Measurements from ENCODE around the gene CYP46A1. TPM values are rescaled to one million over a fixed set of nuclear protein-coding genes. Genes with fewer than 3 reads are reported as not detected.

CYP46A1 gene
- total and polyA plus RNA-seq, 2 donors (not counting 1 experiment from before 2014, with no cell fraction given), result 0.27 to 0.28 TPM

- ChIA-PET CTCF (no interaction called here), POLR2A (no interaction called here)
- no peak overlapping the region for H3K9ac ChIP-seq (ENCODE audit: low read length)
- no peak for DNase-seq
- Mint-ChIP-seq H3K27ac (no peak overlapping the region), H3K27me3 (peaks cover 46% of the 10 kb centered on the region), H3K9me3 (ENCODE audit: insufficient read depth) (no peaks in the 10 kb centered on the region), H3K4me1 (peaks cover 5% of the 10 kb centered on the region), H3K4me3 (no peak overlapping the region)
- no peaks in the 10 kb centered on the region for H3K9me3 ChIP-seq (ENCODE audit: control extremely low read depth in 1 of 3, control insufficient read depth in 2 of 3, insufficient read depth in 1 of 3, low read length in 2 of 3)
- no peaks in the 10 kb centered on the region for H4K20me1 ChIP-seq (ENCODE audit: control insufficient read depth, insufficient read depth, low read length, poor library complexity, severe bottlenecking)
- intact Hi-C loops (cut with micrococcal nuclease), result no loop called here
- H3K4me3 ChIP-seq (ENCODE audit: control extremely low read depth in 1 of 5, extremely low read depth in 1 of 5, insufficient read depth in 1 of 5, low read depth in 2 of 5, low read length in 4 of 5), result no peak overlapping the region
- TF ChIP-seq CTCF (IDR thresholded peaks at IDR 0.05), result no peak
- TF ChIP-seq EZH2 (IDR thresholded peaks at IDR 0.05; ENCODE audit: borderline replicate concordance, insufficient read depth, low read depth, low read length, poor library complexity, severe bottlenecking), result no peak
- peaks cover 0 to 40% (median 10%) of the 10 kb centered on the region in 4 experiments for H3K27me3 ChIP-seq (replicated peaks in 1 of 4; ENCODE audit: control extremely low read depth in 1 of 4, control insufficient read depth in 3 of 4, insufficient read depth in 4 of 4, low read length in 3 of 4)
- H2AFZ ChIP-seq (ENCODE audit: insufficient read depth, low read depth, low read length, poor library complexity, severe bottlenecking), result no peak overlapping the region
- no peaks in the 10 kb centered on the region for H3K79me2 ChIP-seq (ENCODE audit: control insufficient read depth, insufficient read depth, low read length)
- ATAC-seq (ENCODE audit: low read depth), result no peak
- no peak overlapping the region for H3K27ac ChIP-seq (ENCODE audit: low read length in 2 of 2)
- peaks cover 0 to 3% of the 10 kb centered on the region in 2 donors for H3K4me1 ChIP-seq (ENCODE audit: control insufficient read depth in 2 of 2, insufficient read depth in 2 of 2, low read length in 2 of 2)
- WGBS (ENCODE audit: insufficient coverage), result 86% methylated on average over 17 of the region's 23 CpGs
- no peaks in the 10 kb centered on the region for H3K36me3 ChIP-seq (replicated peaks in 1 of 2; ENCODE audit: control extremely low read depth in 1 of 2, control insufficient read depth in 1 of 2, extremely low read depth in 1 of 2, insufficient read depth in 2 of 2, low read length in 1 of 2)
- H3K4me2 ChIP-seq (replicated peaks; ENCODE audit: low read depth, low read length, poor library complexity, severe bottlenecking), result no peak overlapping the region
These were observed 48.5 kb downstream of the CYP46A1 start for GRCh38 chr14:99732436-99733210.

- Histone ChIP-seq H3K79me2 (ENCODE audit: control insufficient read depth, insufficient read depth, low read length) (no peaks in the 10 kb centered on the region), H3K4me3 (ENCODE audit: control extremely low read depth in 1 of 5, extremely low read depth in 1 of 5, insufficient read depth in 1 of 5, low read depth in 2 of 5, low read length in 4 of 5) (no peak overlapping the region), H3K9ac (ENCODE audit: low read length) (no peak overlapping the region), H4K20me1 (ENCODE audit: control insufficient read depth, insufficient read depth, low read length, poor library complexity, severe bottlenecking) (no peaks in the 10 kb centered on the region), H2AFZ (ENCODE audit: insufficient read depth, low read depth, low read length, poor library complexity, severe bottlenecking) (no peak overlapping the region), H3K27ac (ENCODE audit: low read length in 2 of 2) (no peak overlapping the region), H3K36me3 (replicated peaks in 1 of 2; ENCODE audit: control extremely low read depth in 1 of 2, control insufficient read depth in 1 of 2, extremely low read depth in 1 of 2, insufficient read depth in 2 of 2, low read length in 1 of 2) (no peaks in the 10 kb centered on the region), H3K4me2 (replicated peaks; ENCODE audit: low read depth, low read length, poor library complexity, severe bottlenecking) (no peak overlapping the region), H3K27me3 (replicated peaks in 1 of 4; ENCODE audit: control extremely low read depth in 1 of 4, control insufficient read depth in 3 of 4, insufficient read depth in 4 of 4, low read length in 3 of 4) (peaks cover 0 to 44% (median 10%) of the 10 kb centered on the region in 4 experiments), H3K4me1 (ENCODE audit: control insufficient read depth in 2 of 2, insufficient read depth in 2 of 2, low read length in 2 of 2) (peaks cover 0 to 3% of the 10 kb centered on the region in 2 donors), H3K9me3 (ENCODE audit: control extremely low read depth in 1 of 3, control insufficient read depth in 2 of 3, insufficient read depth in 1 of 3, low read length in 2 of 3) (no peaks in the 10 kb centered on the region)
- TF ChIP-seq CTCF (IDR thresholded peaks at IDR 0.05) (no peak), EZH2 (IDR thresholded peaks at IDR 0.05; ENCODE audit: borderline replicate concordance, insufficient read depth, low read depth, low read length, poor library complexity, severe bottlenecking) (no peak)
- ChIA-PET CTCF (no interaction called here), POLR2A (no interaction called here)
- H3K27me3 Mint-ChIP-seq, result peaks cover 46% of the 10 kb centered on the region
- H3K4me1 Mint-ChIP-seq, result peaks cover 5% of the 10 kb centered on the region
- ATAC-seq (ENCODE audit: low read depth), result no peak
- H3K4me3 Mint-ChIP-seq, result no peak overlapping the region
- intact Hi-C loops (cut with micrococcal nuclease), result no loop called here
- H3K27ac Mint-ChIP-seq, result no peak overlapping the region
- WGBS (ENCODE audit: insufficient coverage), result 88% methylated on average over 6 of the region's 6 CpGs
- DNase-seq, result no peak
- H3K9me3 Mint-ChIP-seq (ENCODE audit: insufficient read depth), result no peaks in the 10 kb centered on the region
These were observed 49.1 kb downstream of the CYP46A1 start for GRCh38 chr14:99733211-99733539.

Measured in B cell (primary cell).